ENCODE measurements around the gene DIO2.

Gene DIO2

GRCh38 chr14:80202888-80203562 is 8.3 kb downstream of the DIO2 start:
- no peaks in the 10 kb centered on the region for H3K4me1 Mint-ChIP-seq
- no peak overlapping the region for H3K27ac Mint-ChIP-seq
- H3K36me3 Mint-ChIP-seq = no peaks in the 10 kb centered on the region
- no peak overlapping the region for H3K4me3 Mint-ChIP-seq
- no peaks in the 10 kb centered on the region for H3K27me3 Mint-ChIP-seq
- no peaks in the 10 kb centered on the region for H3K9me3 Mint-ChIP-seq
- ATAC-seq = no peak

GRCh38 chr14:80200093-80200492 is 11.2 kb downstream of the DIO2 start:
- Mint-ChIP-seq H3K27me3 (no peaks in the 10 kb centered on the region), H3K9me3 (no peaks in the 10 kb centered on the region), H3K36me3 (no peaks in the 10 kb centered on the region), H3K4me1 (no peaks in the 10 kb centered on the region), H3K4me3 (no peak overlapping the region), H3K27ac (no peak overlapping the region)
- no peak for ATAC-seq

- no peaks in the 10 kb centered on the region for H3K9me3 Mint-ChIP-seq
- H3K27ac Mint-ChIP-seq = no peak overlapping the region
- no peak for ATAC-seq
- H3K27me3 Mint-ChIP-seq = no peaks in the 10 kb centered on the region
- no peaks in the 10 kb centered on the region for H3K36me3 Mint-ChIP-seq
- no peaks in the 10 kb centered on the region for H3K4me1 Mint-ChIP-seq
- no peak overlapping the region for H3K4me3 Mint-ChIP-seq
Observed at GRCh38 chr14:80188571-80188970, 22.7 kb downstream of the DIO2 start.

GRCh38 chr14:80186301-80186800 is 25.0 kb downstream of the DIO2 start:
- H3K27ac Mint-ChIP-seq = no peak overlapping the region
- no peaks in the 10 kb centered on the region for H3K4me1 Mint-ChIP-seq
- H3K27me3 Mint-ChIP-seq = no peaks in the 10 kb centered on the region
- no peaks in the 10 kb centered on the region for H3K9me3 Mint-ChIP-seq
- no peak for ATAC-seq
- no peak overlapping the region for H3K4me3 Mint-ChIP-seq
- no peaks in the 10 kb centered on the region for H3K36me3 Mint-ChIP-seq

- Mint-ChIP-seq H3K27me3 (no peaks in the 10 kb centered on the region), H3K4me1 (no peaks in the 10 kb centered on the region), H3K27ac (no peak overlapping the region), H3K4me3 (no peak overlapping the region), H3K9me3 (peaks cover 3% of the 10 kb centered on the region), H3K36me3 (no peaks in the 10 kb centered on the region)
- no peak for ATAC-seq
Observed at GRCh38 chr14:80176893-80177292, 34.4 kb downstream of the DIO2 start.

- no peak for ATAC-seq
- H3K4me1 Mint-ChIP-seq = no peaks in the 10 kb centered on the region
- no peaks in the 10 kb centered on the region for H3K27me3 Mint-ChIP-seq
Observed at GRCh38 chr14:80172375-80173051, 38.8 kb downstream of the DIO2 start.

GRCh38 chr14:80167793-80168448 is 43.4 kb downstream of the DIO2 start:
- no peaks in the 10 kb centered on the region for H3K4me1 Mint-ChIP-seq
- H3K4me3 Mint-ChIP-seq = no peak overlapping the region
- H3K9me3 Mint-ChIP-seq = no peaks in the 10 kb centered on the region
- H3K27me3 Mint-ChIP-seq = no peaks in the 10 kb centered on the region
- H3K36me3 Mint-ChIP-seq = no peaks in the 10 kb centered on the region
- no peak overlapping the region for H3K27ac Mint-ChIP-seq
- no peak for ATAC-seq

More at GRCh38 chr14:80172375-80173051, 38.8 kb downstream of the DIO2 start:
- Mint-ChIP-seq H3K4me3 (no peak overlapping the region), H3K27ac (no peak overlapping the region), H3K36me3 (no peaks in the 10 kb centered on the region), H3K9me3 (peaks cover 3% of the 10 kb centered on the region)

- Mint-ChIP-seq H3K27ac (no peak overlapping the region), H3K27me3 (no peaks in the 10 kb centered on the region), H3K4me1 (no peaks in the 10 kb centered on the region), H3K9me3 (no peaks in the 10 kb centered on the region), H3K36me3 (no peaks in the 10 kb centered on the region), H3K4me3 (no peak overlapping the region)
- ATAC-seq = no peak
Observed at GRCh38 chr14:80164991-80165721, 46.1 kb downstream of the DIO2 start.

GRCh38 chr14:80152763-80153162 is 58.5 kb downstream of the DIO2 start:
- no peaks in the 10 kb centered on the region for H3K27me3 Mint-ChIP-seq
- no peak for ATAC-seq
- H3K9me3 Mint-ChIP-seq = peaks cover 4% of the 10 kb centered on the region
- no peaks in the 10 kb centered on the region for H3K36me3 Mint-ChIP-seq
- no peak overlapping the region for H3K27ac Mint-ChIP-seq
- no peaks in the 10 kb centered on the region for H3K4me1 Mint-ChIP-seq
- no peak overlapping the region for H3K4me3 Mint-ChIP-seq

GRCh38 chr14:80152166-80152565 is 59.1 kb downstream of the DIO2 start:
- Mint-ChIP-seq H3K4me3 (no peak overlapping the region), H3K4me1 (no peaks in the 10 kb centered on the region), H3K36me3 (no peaks in the 10 kb centered on the region), H3K27ac (no peak overlapping the region), H3K9me3 (peaks cover 2% of the 10 kb centered on the region), H3K27me3 (no peaks in the 10 kb centered on the region)
- ATAC-seq = no peak

GRCh38 chr14:80150301-80150700 is 61.0 kb downstream of the DIO2 start:
- Mint-ChIP-seq H3K9me3 (no peaks in the 10 kb centered on the region), H3K27ac (no peak overlapping the region), H3K4me1 (no peaks in the 10 kb centered on the region), H3K4me3 (no peak overlapping the region), H3K27me3 (no peaks in the 10 kb centered on the region), H3K36me3 (no peaks in the 10 kb centered on the region)
- no peak for ATAC-seq

All from stimulated activated memory B cell treated with anti-CD40 and anti-IgM and Interleukin-4, amounts not matched to agents 10 μg/mL and 1 μg/mL and 100 μg/mL, for 72 hours (primary cell).